DOHH2 (cell line): ENCODE data around the gene KCNN4.

Source experiments
- H3F3A ChIP-seq: fragments of 200-600 bp; sonication (generic), shearing (Covaris generic); 2 replicates; pipeline ENCODE4 v1.6.0; 2016; ENCODE audit warnings: antibody characterized with exemption, mild to moderate bottlenecking; ENCODE audit not compliant: control insufficient read depth, insufficient read depth
- H3K27ac ChIP-seq: fragments of 200-600 bp; sonication (generic); 2 replicates; pipeline ENCODE4 v1.5.1; 2014; ENCODE audit warnings: low read depth, mild to moderate bottlenecking, low read length, moderate library complexity
- H3K27me3 ChIP-seq: fragments of 200-600 bp; sonication (generic); 2 replicates; pipeline ENCODE4 v1.6.1; 2014; ENCODE audit warnings: mild to moderate bottlenecking, low read length, mixed read lengths; ENCODE audit not compliant: control insufficient read depth
- H3K36me3 ChIP-seq: fragments of 200-600 bp; sonication (generic); 2 replicates; pipeline ENCODE4 v1.6.1; 2014; ENCODE audit warnings: mild to moderate bottlenecking, low read length, moderate library complexity, mixed read lengths; ENCODE audit not compliant: control insufficient read depth
- H3K4me1 ChIP-seq: fragments of 200-600 bp; sonication (generic); 2 replicates; pipeline ENCODE4 v1.6.1; 2014; ENCODE audit warnings: mild to moderate bottlenecking, low read length, mixed read lengths; ENCODE audit not compliant: control insufficient read depth
- H3K4me2 ChIP-seq: fragments of 200-600 bp; sonication (generic); 2 replicates; pipeline ENCODE4 v1.6.0; 2014; ENCODE audit warnings: mild to moderate bottlenecking, low read length, moderate library complexity
- H3K4me3 ChIP-seq: fragments of 200-600 bp; sonication (generic); 2 replicates; pipeline ENCODE4 v1.5.1; 2014; ENCODE audit warnings: mild to moderate bottlenecking, low read length, mixed read lengths
- H3K79me2 ChIP-seq: fragments of 200-600 bp; sonication (generic); 2 replicates; pipeline ENCODE4 v1.6.1; 2014; ENCODE audit warnings: mild to moderate bottlenecking, low read length, mixed read lengths; ENCODE audit not compliant: control insufficient read depth
- H3K9me2 ChIP-seq: fragments of 200-600 bp; sonication (generic); replicated peaks from 2 replicates; pipeline ENCODE4 v1.6.1; 2014; ENCODE audit warnings: mild to moderate bottlenecking, low read length, mixed read lengths; ENCODE audit not compliant: control insufficient read depth
- H3K9me3 ChIP-seq: fragments of 200-600 bp; sonication (generic); 2 replicates; pipeline ENCODE4 v1.6.1; 2014; ENCODE audit warnings: antibody characterized with exemption, low read length, mixed read lengths; ENCODE audit not compliant: control insufficient read depth, insufficient read depth
- H4K20me1 ChIP-seq: fragments of 200-600 bp; sonication (generic); 2 replicates; pipeline ENCODE4 v1.6.0; 2014; ENCODE audit warnings: low read depth, mild to moderate bottlenecking, antibody characterized with exemption, low read length, moderate library complexity; ENCODE audit not compliant: control insufficient read depth, insufficient read depth
- CTCF ChIP-seq: fragments of 200-600 bp; sonication (generic); IDR thresholded peaks from one replicate; pipeline ENCODE4 v1.5.1; 2014; ENCODE audit warnings: antibody characterized with exemption, mild to moderate bottlenecking, low read depth, low read length; ENCODE audit not compliant: poor library complexity, severe bottlenecking
- EZH2phosphoT487 ChIP-seq: fragments of 200-600 bp; sonication (generic); IDR thresholded peaks from 2 replicates; pipeline ENCODE4 v1.6.1; 2017; ENCODE audit warnings: borderline replicate concordance, mild to moderate bottlenecking, antibody characterized with exemption, low read length, moderate library complexity, mixed read lengths

Gene KCNN4

GRCh38 chr19:43769256-43769655 lies 11.5 kb downstream of the KCNN4 start:
- H3K27ac ChIP-seq: no peak overlapping the region

GRCh38 chr19:43768273-43769050 lies 12.3 kb downstream of the KCNN4 start:
- Histone ChIP-seq H3K9me3 (no peaks in the 10 kb centered on the region), H3F3A (peaks cover 20% of the 10 kb centered on the region), H3K27ac (no peak overlapping the region), H3K36me3 (peaks cover 87% of the 10 kb centered on the region), H3K4me1 (peaks cover 33% of the 10 kb centered on the region), H3K9me2 (no peaks in the 10 kb centered on the region), H3K4me2 (no peak overlapping the region), H3K27me3 (no peaks in the 10 kb centered on the region), H3K79me2 (no peaks in the 10 kb centered on the region), H3K4me3 (no peak overlapping the region), H4K20me1 (no peaks in the 10 kb centered on the region)
- TF ChIP-seq EZH2phosphoT487 (no peak), CTCF (no peak)

More at GRCh38 chr19:43769256-43769655, 11.5 kb downstream of the KCNN4 start:
- Histone ChIP-seq H4K20me1 (no peaks in the 10 kb centered on the region), H3K4me3 (no peak overlapping the region), H3K4me2 (no peak overlapping the region), H3K9me3 (no peaks in the 10 kb centered on the region), H3K27me3 (no peaks in the 10 kb centered on the region), H3F3A (peaks cover 20% of the 10 kb centered on the region), H3K79me2 (no peaks in the 10 kb centered on the region), H3K4me1 (peaks cover 28% of the 10 kb centered on the region), H3K36me3 (peaks cover 94% of the 10 kb centered on the region), H3K9me2 (no peaks in the 10 kb centered on the region)
- TF ChIP-seq EZH2phosphoT487: no peak
- no peak for TF ChIP-seq CTCF

GRCh38 chr19:43767818-43768217 lies 13.0 kb downstream of the KCNN4 start:
- Histone ChIP-seq H3K36me3 (peaks cover 80% of the 10 kb centered on the region), H3K4me2 (no peak overlapping the region), H3F3A (peaks cover 20% of the 10 kb centered on the region), H4K20me1 (no peaks in the 10 kb centered on the region), H3K4me3 (no peak overlapping the region), H3K9me3 (no peaks in the 10 kb centered on the region), H3K27me3 (no peaks in the 10 kb centered on the region), H3K9me2 (no peaks in the 10 kb centered on the region), H3K27ac (no peak overlapping the region), H3K4me1 (peaks cover 33% of the 10 kb centered on the region), H3K79me2 (no peaks in the 10 kb centered on the region)
- TF ChIP-seq EZH2phosphoT487 (no peak), CTCF (no peak)
